ENCODE measurements around the gene MRPS16. TPM values are rescaled to one million over a fixed set of nuclear protein-coding genes. Genes with fewer than 3 reads are reported as not detected.

The MRPS16 gene
- total RNA-seq, 4 donors from 2014 or later, result 41.8 to 57.6 (median 53.1) TPM

DNA sequence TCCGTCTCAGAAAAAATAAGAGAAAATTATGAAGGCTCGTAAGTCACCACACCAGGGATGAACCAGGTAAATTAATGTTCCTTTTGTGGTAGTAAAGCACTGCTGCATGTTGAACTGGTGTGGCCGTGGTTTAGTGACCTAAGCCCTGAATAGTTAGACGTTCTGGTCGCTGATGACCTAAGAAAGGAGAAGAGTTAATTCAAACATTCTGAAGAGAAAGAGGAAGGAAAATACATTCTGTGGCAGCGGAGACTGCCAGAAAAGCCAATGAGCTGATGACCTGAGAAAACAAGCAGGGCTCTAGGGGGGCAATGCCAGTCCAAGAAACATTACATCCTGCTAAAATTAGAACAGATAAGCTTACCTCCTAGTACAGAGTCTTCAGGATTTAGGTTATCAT is 22.9 kb downstream of the MRPS16 start:
- Histone ChIP-seq H3K4me3 (replicated peaks in 1 of 3) (no peak overlapping the region), H3K9me3 (no peaks in the 10 kb centered on the region), H3K27me3 (no peaks in the 10 kb centered on the region), H3K27ac (no peak overlapping the region), H3K36me3 (peaks cover 5 to 13% of the 10 kb centered on the region in 2 donors), H3K4me1 (no peaks in the 10 kb centered on the region)
- TF ChIP-seq POLR2A (IDR thresholded peaks at IDR 0.05), result no peak
- TF ChIP-seq, protein P1, sequence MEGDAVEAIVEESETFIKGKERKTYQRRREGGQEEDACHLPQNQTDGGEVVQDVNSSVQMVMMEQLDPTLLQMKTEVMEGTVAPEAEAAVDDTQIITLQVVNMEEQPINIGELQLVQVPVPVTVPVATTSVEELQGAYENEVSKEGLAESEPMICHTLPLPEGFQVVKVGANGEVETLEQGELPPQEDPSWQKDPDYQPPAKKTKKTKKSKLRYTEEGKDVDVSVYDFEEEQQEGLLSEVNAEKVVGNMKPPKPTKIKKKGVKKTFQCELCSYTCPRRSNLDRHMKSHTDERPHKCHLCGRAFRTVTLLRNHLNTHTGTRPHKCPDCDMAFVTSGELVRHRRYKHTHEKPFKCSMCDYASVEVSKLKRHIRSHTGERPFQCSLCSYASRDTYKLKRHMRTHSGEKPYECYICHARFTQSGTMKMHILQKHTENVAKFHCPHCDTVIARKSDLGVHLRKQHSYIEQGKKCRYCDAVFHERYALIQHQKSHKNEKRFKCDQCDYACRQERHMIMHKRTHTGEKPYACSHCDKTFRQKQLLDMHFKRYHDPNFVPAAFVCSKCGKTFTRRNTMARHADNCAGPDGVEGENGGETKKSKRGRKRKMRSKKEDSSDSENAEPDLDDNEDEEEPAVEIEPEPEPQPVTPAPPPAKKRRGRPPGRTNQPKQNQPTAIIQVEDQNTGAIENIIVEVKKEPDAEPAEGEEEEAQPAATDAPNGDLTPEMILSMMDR (IDR thresholded peaks at IDR 0.05), result no peak
- intact Hi-C loops (cut with DNase I), result no loop called here
- no peak for DNase-seq
- WGBS, 2 donors, result 86 to 91% methylated on average over 6 of the region's 6 CpGs

DNA sequence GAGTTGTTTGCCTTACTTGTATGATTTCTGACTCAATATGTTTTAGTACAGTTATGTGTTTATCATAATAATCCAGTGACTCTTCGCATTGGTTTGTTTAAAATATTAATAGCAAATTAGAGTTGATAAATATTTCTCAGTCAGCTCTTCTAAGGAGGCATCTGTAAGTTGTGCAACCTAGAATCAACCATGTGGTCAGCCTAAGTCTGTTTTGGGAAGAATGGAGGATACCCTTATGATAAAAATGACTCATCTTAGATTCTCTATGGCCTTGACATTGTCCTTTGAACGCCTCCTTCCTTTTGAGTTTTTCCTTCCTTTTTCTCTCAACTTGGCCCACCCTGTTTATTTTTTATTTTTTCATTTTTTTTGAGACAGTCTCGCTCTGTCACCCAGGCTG is 24.2 kb downstream of the MRPS16 start:
- no peak overlapping the region for H3K4me3 ChIP-seq (replicated peaks in 1 of 3)
- no peaks in the 10 kb centered on the region for H3K27me3 ChIP-seq
- no peak overlapping the region for H3K27ac ChIP-seq
- no peaks in the 10 kb centered on the region for H3K4me1 ChIP-seq
- H3K36me3 ChIP-seq, result peaks cover 3 to 9% of the 10 kb centered on the region in 2 donors
- H3K9me3 ChIP-seq, result no peaks in the 10 kb centered on the region
- TF ChIP-seq, protein P1 (IDR thresholded peaks at IDR 0.05), result no peak
- TF ChIP-seq POLR2A (IDR thresholded peaks at IDR 0.05), result no peak
- 93 to 97% methylated on average over 3 of the region's 3 CpGs for WGBS, 2 donors
- no peak for DNase-seq
- intact Hi-C loops (cut with DNase I), result no loop called here

DNA sequence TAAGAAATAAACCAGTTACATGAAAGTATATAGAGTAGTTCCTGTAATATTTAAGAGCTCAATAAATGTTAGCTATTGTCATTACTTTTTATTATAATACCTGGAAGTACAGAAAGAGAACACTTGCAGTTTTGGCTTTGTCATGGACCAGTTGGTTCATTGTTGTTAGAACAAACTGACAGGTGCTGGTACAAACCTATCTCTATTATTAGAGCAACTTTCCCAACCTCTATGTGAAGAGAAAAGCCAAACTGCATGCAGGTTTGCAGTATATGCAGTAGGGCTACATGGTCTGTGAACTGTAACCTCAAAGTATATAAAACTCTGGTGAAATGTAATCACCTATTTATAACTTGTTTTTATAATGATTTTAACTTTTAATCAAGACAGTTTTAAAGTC is 25.8 kb downstream of the MRPS16 start:
- no peak overlapping the region for H3K27ac ChIP-seq
- TF ChIP-seq, protein P1 (IDR thresholded peaks at IDR 0.05), result no peak
- TF ChIP-seq POLR2A (IDR thresholded peaks at IDR 0.05), result no peak

DNA sequence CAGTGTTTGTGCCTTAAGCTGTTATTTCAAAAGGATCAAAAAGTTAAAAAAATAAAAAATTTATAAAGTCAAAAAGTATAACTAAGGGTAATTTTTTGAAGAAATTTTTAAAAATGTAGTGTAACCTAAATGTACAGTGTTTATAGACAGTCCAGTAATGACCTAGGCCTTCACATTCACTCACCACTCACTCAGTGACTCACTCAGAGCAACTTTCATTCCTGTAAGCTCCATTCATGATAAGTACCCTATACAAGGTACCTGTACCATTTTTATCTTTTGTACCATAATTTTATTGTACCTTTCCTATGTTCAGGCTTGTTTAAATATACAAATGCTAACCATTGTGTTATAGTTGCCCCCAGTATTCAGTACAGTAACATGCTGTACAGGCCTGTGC is 26.9 kb downstream of the MRPS16 start:
- H3K4me3 ChIP-seq (replicated peaks in 1 of 3), result no peak overlapping the region
- H3K4me1 ChIP-seq, result no peaks in the 10 kb centered on the region
- peaks cover 0 to 9% of the 10 kb centered on the region in 2 donors for H3K36me3 ChIP-seq
- H3K9me3 ChIP-seq, result no peaks in the 10 kb centered on the region
- TF ChIP-seq POLR2A (IDR thresholded peaks at IDR 0.05), result no peak
- TF ChIP-seq, protein P1 (IDR thresholded peaks at IDR 0.05), result no peak
- intact Hi-C loops (cut with DNase I), result no loop called here
- DNase-seq, result no peak
- no peak overlapping the region for H3K27ac ChIP-seq
- no peaks in the 10 kb centered on the region for H3K27me3 ChIP-seq

More for the DNA sequence above, 25.8 kb downstream of the MRPS16 start:
- no peaks in the 10 kb centered on the region for H3K4me1 ChIP-seq
- intact Hi-C loops (cut with DNase I), result no loop called here
- H3K4me3 ChIP-seq (replicated peaks in 1 of 3), result no peak overlapping the region
- H3K36me3 ChIP-seq, result peaks cover 0 to 9% of the 10 kb centered on the region in 2 donors
- H3K9me3 ChIP-seq, result no peaks in the 10 kb centered on the region
- no peaks in the 10 kb centered on the region for H3K27me3 ChIP-seq
- no peak for DNase-seq

DNA sequence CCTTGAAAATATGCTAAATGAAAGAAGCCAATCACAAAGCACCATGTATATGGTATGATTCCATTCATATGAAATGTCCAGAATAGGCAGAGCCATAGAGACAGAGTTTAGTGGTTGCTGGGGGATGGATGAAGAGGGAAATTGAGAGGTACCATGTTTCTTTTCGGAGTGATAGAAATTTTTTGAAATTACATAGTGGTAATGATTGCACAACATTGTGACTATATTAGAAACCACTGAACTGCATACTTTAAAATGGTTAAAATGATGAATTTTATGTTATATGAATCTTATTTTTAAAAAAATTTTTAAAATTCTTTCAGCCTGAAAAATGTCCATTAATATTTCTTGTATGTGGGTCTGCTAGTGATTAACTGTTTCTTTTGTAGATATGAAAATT is 31.5 kb downstream of the MRPS16 start:
- intact Hi-C loops (cut with DNase I), result no loop called here
- no peaks in the 10 kb centered on the region for H3K9me3 ChIP-seq

More for the DNA sequence above, 31.5 kb downstream of the MRPS16 start:
- Histone ChIP-seq H3K4me1 (no peaks in the 10 kb centered on the region), H3K36me3 (peaks cover 10 to 11% of the 10 kb centered on the region in 2 donors), H3K27me3 (no peaks in the 10 kb centered on the region), H3K27ac (no peak overlapping the region), H3K4me3 (replicated peaks in 1 of 3) (no peak overlapping the region)
- TF ChIP-seq, protein P1 (IDR thresholded peaks at IDR 0.05), result no peak
- TF ChIP-seq POLR2A (IDR thresholded peaks at IDR 0.05), result no peak
- 95 to 97% methylated on average over 1 of the region's 1 CpG for WGBS, 2 donors
- no peak for DNase-seq
